Measurements from ENCODE around the gene TRIM54. TPM values are rescaled to one million over a fixed set of nuclear protein-coding genes. Genes with fewer than 3 reads are reported as not detected.

TRIM54 gene
- total and polyA plus RNA-seq, 9 of the 15 experiments (the other 6 are each of a cell fraction or from before 2014, with no cell fraction given): not detected

GRCh38 chr2:27353762-27354596, 71.8 kb downstream of the TRIM54 start (continued):
- TF ChIP-seq ERF (CRISPR knock-in tag; IDR thresholded peaks at IDR 0.05) (no peak), CREB3 (tag; conservative IDR thresholded peaks at IDR 0.05; ENCODE audit: low read depth) (0 out of 2 replicates have a peak, but pooled peaks have one; percentile 49), TFAM (CRISPR knock-in tag; conservative IDR thresholded peaks at IDR 0.05) (no peak), BRD9 (IDR thresholded peaks at IDR 0.05; ENCODE audit: low read depth, partially characterized antibody) (no peak), MITF (IDR thresholded peaks at IDR 0.05) (no peak), JUNB (CRISPR knock-in tag; conservative IDR thresholded peaks at IDR 0.05) (no peak), FUS (optimal IDR thresholded peaks at IDR 0.05; ENCODE audit: low read depth, low read length) (no peak), RCOR1 (IDR thresholded peaks at IDR 0.05; ENCODE audit: borderline replicate concordance in 1 of 2, low read depth in 2 of 2, low read length in 2 of 2) (0 out of 4 replicates have a peak, but pooled peaks of 1 of the 2 experiments have one; percentile 4), MEF2A (IDR thresholded peaks at IDR 0.05; ENCODE audit: control insufficient read depth, low read depth, low read length) (no peak), ZNF586 (CRISPR knock-in tag; conservative IDR thresholded peaks at IDR 0.05) (no peak), USF1 (CRISPR knock-in tag; IDR thresholded peaks at IDR 0.05) (no peak)
- TF ChIP-seq, protein P1, sequence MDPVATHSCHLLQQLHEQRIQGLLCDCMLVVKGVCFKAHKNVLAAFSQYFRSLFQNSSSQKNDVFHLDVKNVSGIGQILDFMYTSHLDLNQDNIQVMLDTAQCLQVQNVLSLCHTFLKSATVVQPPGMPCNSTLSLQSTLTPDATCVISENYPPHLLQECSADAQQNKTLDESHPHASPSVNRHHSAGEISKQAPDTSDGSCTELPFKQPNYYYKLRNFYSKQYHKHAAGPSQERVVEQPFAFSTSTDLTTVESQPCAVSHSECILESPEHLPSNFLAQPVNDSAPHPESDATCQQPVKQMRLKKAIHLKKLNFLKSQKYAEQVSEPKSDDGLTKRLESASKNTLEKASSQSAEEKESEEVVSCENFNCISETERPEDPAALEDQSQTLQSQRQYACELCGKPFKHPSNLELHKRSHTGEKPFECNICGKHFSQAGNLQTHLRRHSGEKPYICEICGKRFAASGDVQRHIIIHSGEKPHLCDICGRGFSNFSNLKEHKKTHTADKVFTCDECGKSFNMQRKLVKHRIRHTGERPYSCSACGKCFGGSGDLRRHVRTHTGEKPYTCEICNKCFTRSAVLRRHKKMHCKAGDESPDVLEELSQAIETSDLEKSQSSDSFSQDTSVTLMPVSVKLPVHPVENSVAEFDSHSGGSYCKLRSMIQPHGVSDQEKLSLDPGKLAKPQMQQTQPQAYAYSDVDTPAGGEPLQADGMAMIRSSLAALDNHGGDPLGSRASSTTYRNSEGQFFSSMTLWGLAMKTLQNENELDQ (CRISPR knock-in tag; IDR thresholded peaks at IDR 0.05; ENCODE audit: borderline replicate concordance): no peak
